Stimulated activated CD8-positive, alpha-beta memory T cell treated with anti-CD3 and anti-CD28 coated beads, Interleukin-12 subunit alpha, Interleukin-12 subunit beta, amount 100 ng/mL, for 4 hours (primary cell): ENCODE results near the gene RNF121.

Source experiments
- DNase-seq: peaks from one replicate; pipeline ENCODE4 v3.0.0-alpha.2; 2020; ENCODE audit warnings: low read depth

Gene RNF121

GRCh38 chr11:71935338-71935925 lies 6.6 kb downstream of the RNF121 start:
- no peak for DNase-seq

- no peak for DNase-seq
These were observed 8.0 kb downstream of the RNF121 start for GRCh38 chr11:71936825-71937224.

GRCh38 chr11:71937826-71938225 lies 9.0 kb downstream of the RNF121 start:
- DNase-seq = no peak

- DNase-seq = no peak
These were observed 11.8 kb downstream of the RNF121 start for GRCh38 chr11:71940561-71941219.

GRCh38 chr11:71946144-71946571 lies 17.3 kb downstream of the RNF121 start:
- no peak for DNase-seq

GRCh38 chr11:71947498-71947897 lies 18.7 kb downstream of the RNF121 start:
- DNase-seq = no peak

- DNase-seq = no peak
These were observed 19.6 kb downstream of the RNF121 start for GRCh38 chr11:71948314-71949027.

GRCh38 chr11:71949034-71949433 lies 20.2 kb downstream of the RNF121 start:
- DNase-seq = no peak

- no peak for DNase-seq
These were observed 23.0 kb downstream of the RNF121 start for GRCh38 chr11:71951741-71952310.

- no peak for DNase-seq
These were observed 27.1 kb downstream of the RNF121 start for GRCh38 chr11:71955898-71956456.

- DNase-seq = no peak
These were observed 33.7 kb downstream of the RNF121 start for GRCh38 chr11:71962428-71963038.

GRCh38 chr11:71963468-71963867 lies 34.6 kb downstream of the RNF121 start:
- DNase-seq = no peak

GRCh38 chr11:71964641-71965040 lies 35.8 kb downstream of the RNF121 start:
- no peak for DNase-seq

GRCh38 chr11:71971680-71972079 lies 42.8 kb downstream of the RNF121 start:
- DNase-seq = no peak

GRCh38 chr11:71976551-71976950 lies 47.7 kb downstream of the RNF121 start:
- DNase-seq = no peak

- no peak for DNase-seq
These were observed 48.2 kb downstream of the RNF121 start for GRCh38 chr11:71977090-71977489.

- DNase-seq = peak; percentile 12
These were observed 49.0 kb downstream of the RNF121 start for GRCh38 chr11:71977743-71978418.

- no peak for DNase-seq
These were observed 50.2 kb downstream of the RNF121 start for GRCh38 chr11:71979094-71979493.

- no peak for DNase-seq
These were observed 50.8 kb downstream of the RNF121 start for GRCh38 chr11:71979602-71980001.

GRCh38 chr11:71986131-71986530 lies 57.3 kb downstream of the RNF121 start:
- DNase-seq = no peak

- no peak for DNase-seq
These were observed 58.7 kb downstream of the RNF121 start for GRCh38 chr11:71987521-71987920.

- no peak for DNase-seq
These were observed 59.2 kb downstream of the RNF121 start for GRCh38 chr11:71988050-71988449.
